GM12891 (cell line): Measurements from ENCODE around the gene AADACL4. TPM values are rescaled to one million over a fixed set of nuclear protein-coding genes. Genes with fewer than 3 reads are reported as not detected.

Experiments used
- DNase-seq: peaks from one replicate; pipeline ENCODE4 v3.0.0; 2011; ENCODE audit warnings: low spot score; ENCODE audit not compliant: insufficient read length
- FAIRE-seq: peaks from 2 replicates; lab custom pipeline; 2011; peaks lifted over from hg19 to GRCh38; lab: Jason Lieb, UNC
- PAX5 ChIP-seq: IDR thresholded peaks from 2 replicates; pipeline ENCODE4 v1.6.1; 2011; ENCODE audit warnings: low read length, moderate library complexity, mild to moderate bottlenecking; ENCODE audit not compliant: insufficient read depth, severe bottlenecking
- POLR2A ChIP-seq: IDR thresholded peaks from 2 replicates; pipeline ENCODE4 v1.6.1; 2011; ENCODE audit warnings: low read depth, low read length, control low read depth
- POLR2AphosphoS5 ChIP-seq: IDR thresholded peaks from 2 replicates; pipeline ENCODE4 v1.6.1; 2011; ENCODE audit warnings: low read depth, low read length, control low read depth
- POU2F2 ChIP-seq: IDR thresholded peaks from 2 replicates; pipeline ENCODE4 v1.6.1; 2011; ENCODE audit warnings: low read depth, mild to moderate bottlenecking, control low read depth, low read length, moderate library complexity
- SPI1 ChIP-seq: IDR thresholded peaks from 2 replicates; pipeline ENCODE4 v1.6.1; 2011; ENCODE audit warnings: low read depth, low read length, control low read depth
- TAF1 ChIP-seq: IDR thresholded peaks from 2 replicates; pipeline ENCODE4 v1.6.1; 2011; ENCODE audit warnings: low read depth, low read length, control low read depth
- polyA plus RNA-seq: library from polyadenylated mRNA; unstranded; fragments of >200 nt; gene quantifications from one replicate; pipeline ENCODE4 v1.2.1, GENCODE V29; 2012; ENCODE audit warnings: low read depth, missing spikeins, inconsistent platforms; ENCODE audit not compliant: missing spikeins

Gene AADACL4
- polyA plus RNA-seq: not detected

GRCh38 chr1:12643785-12644184 is at the start of gene AADACL4:
Gene AADACL4, plus strand, starts transcription at chr1:12644085. Its CDS starts 462 bp downstream, at chr1:12644547.
- DNase-seq: no peak
- TF ChIP-seq POLR2A (no peak), SPI1 (no peak), TAF1 (no peak), PAX5 (no peak), POU2F2 (no peak)
- FAIRE-seq: no peak

DNA sequence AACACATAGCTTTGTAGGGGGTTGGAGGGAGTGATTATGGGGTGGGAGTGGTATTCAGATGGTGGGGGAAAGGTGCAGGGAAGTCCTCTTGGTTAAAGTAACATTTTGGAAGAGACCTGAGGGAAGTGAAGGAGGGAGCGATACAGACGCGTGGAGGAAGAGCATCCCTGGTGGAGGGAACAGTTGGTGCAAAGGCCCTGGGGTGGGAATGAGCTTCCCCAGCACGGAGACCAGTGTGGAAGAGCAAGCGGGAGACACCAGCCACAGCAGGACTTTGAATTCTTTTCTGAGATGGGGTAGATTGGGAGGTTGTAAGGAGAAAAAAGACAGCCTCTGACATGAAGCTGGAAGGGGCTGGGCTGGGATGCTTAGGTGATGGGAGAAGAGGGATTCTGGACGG is 49.4 kb upstream of the AADACL4 start:
- DNase-seq: no peak
- TF ChIP-seq POLR2AphosphoS5 (no peak), TAF1 (no peak), POU2F2 (no peak), PAX5 (no peak), SPI1 (no peak), POLR2A (no peak)
- no peak for FAIRE-seq

- DNase-seq: peak; percentile 39
- TF ChIP-seq POLR2A (no peak), POLR2AphosphoS5 (no peak), POU2F2 (no peak), TAF1 (no peak), SPI1 (no peak), PAX5 (no peak)
- no peak for FAIRE-seq
These were observed 48.7 kb upstream of the AADACL4 start for GRCh38 chr1:12594966-12595756.

DNA sequence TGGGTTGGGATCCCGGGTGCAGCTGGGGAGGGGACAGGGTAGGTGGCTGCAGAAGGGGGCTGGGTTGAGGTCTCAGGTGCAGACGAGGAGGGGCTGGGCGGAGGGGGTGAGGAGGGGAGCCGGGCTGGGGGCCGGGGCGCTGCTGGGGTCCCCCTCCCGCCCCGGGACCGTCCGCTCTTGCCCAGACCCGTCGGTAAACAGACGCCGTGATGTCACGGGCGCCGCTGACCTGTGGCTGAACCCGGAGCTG is 48.2 kb upstream of the AADACL4 start:
- no peak for DNase-seq
- no peak for FAIRE-seq
- TF ChIP-seq PAX5: no peak
- TF ChIP-seq POLR2AphosphoS5: no peak
- no peak for TF ChIP-seq POLR2A
- TF ChIP-seq SPI1: no peak
- no peak for TF ChIP-seq TAF1
- TF ChIP-seq POU2F2: no peak

GRCh38 chr1:12596007-12596821 is 47.7 kb upstream of the AADACL4 start:
- DNase-seq (no peak), FAIRE-seq (no peak)
- no peak for TF ChIP-seq TAF1
- TF ChIP-seq PAX5: no peak
- TF ChIP-seq POLR2AphosphoS5: no peak
- no peak for TF ChIP-seq POLR2A
- TF ChIP-seq SPI1: no peak
- no peak for TF ChIP-seq POU2F2

GRCh38 chr1:12597792-12598191 is 46.1 kb upstream of the AADACL4 start:
- DNase-seq (no peak), FAIRE-seq (no peak)
- TF ChIP-seq SPI1 (no peak), POLR2AphosphoS5 (no peak), PAX5 (no peak), POLR2A (no peak), TAF1 (no peak), POU2F2 (no peak)

- DNase-seq: no peak
These were observed 44.9 kb upstream of the AADACL4 start for GRCh38 chr1:12598974-12599373.

DNA sequence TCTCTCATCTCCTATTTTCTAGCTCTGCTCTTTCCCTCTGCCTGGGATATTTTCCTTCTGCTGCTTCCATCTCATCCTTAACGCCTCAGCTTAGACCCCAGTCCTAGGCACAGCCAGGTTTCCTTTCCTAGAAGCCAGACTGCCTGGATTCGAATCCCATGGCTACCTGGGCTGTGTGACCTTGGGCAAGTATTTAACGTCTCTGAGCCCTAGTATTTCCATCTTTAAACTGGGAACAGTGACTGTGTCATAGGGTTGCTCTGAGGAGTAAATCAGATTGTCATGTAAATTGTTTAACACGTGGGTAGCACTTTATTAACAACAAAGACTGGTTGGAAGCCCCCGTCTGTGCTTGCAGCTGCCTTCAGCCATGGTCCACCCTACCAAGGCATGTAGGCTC is 44.2 kb upstream of the AADACL4 start:
- FAIRE-seq (no peak), DNase-seq (no peak)
- TF ChIP-seq SPI1: no peak
- no peak for TF ChIP-seq TAF1
- TF ChIP-seq POLR2AphosphoS5: no peak
- no peak for TF ChIP-seq PAX5
- TF ChIP-seq POU2F2: no peak
- TF ChIP-seq POLR2A: no peak

More at GRCh38 chr1:12598974-12599373, 44.9 kb upstream of the AADACL4 start:
- no peak for FAIRE-seq
- TF ChIP-seq POLR2A: no peak
- no peak for TF ChIP-seq POLR2AphosphoS5

DNA sequence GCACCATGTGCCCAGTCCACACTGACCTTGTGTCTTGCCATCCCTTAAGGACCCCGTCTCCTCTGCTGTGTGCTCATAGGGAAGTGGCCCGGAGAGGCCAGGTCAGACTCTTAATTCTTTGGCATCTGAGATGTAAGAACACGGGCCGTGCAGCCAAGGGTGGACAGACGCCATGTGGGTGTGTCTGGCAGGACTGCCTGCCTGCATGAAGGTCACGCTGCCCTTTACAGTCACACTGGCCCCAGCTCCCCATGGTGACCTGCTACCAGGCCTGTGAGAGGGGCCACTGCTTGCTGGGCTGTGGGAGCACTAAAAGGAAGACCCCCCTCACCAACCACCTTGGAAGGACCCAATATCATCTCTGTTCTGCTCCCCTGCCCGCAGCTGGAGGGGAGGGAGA is 43.5 kb upstream of the AADACL4 start:
- TF ChIP-seq SPI1: no peak
- FAIRE-seq (no peak), DNase-seq (no peak)
